Measurements from ENCODE around the gene PITX3. TPM values are rescaled to one million over a fixed set of nuclear protein-coding genes. Genes with fewer than 3 reads are reported as not detected.

PITX3 gene
- total RNA-seq, 1 donor from 2014 or later, result not detected

Other genes with a start within 250 kb of the PITX3 start
- gene ARMH3, start 185.3 kb downstream of the PITX3 start, total RNA-seq, result 21.7 TPM
- 14.2 TPM for gene HPS6, start 176.2 kb downstream of the PITX3 start, total RNA-seq
- 28.9 TPM for gene LDB1, start 121.1 kb downstream of the PITX3 start, total RNA-seq
- gene PPRC1, start 108.5 kb downstream of the PITX3 start, total RNA-seq, result 27.4 TPM
- gene NOLC1, start 89.1 kb downstream of the PITX3 start, total RNA-seq, result 57.5 TPM
- not detected for gene ELOVL3, start 15.2 kb downstream of the PITX3 start, total RNA-seq
- 24.0 TPM for gene GBF1, start 4.0 kb upstream of the PITX3 start, total RNA-seq
- 10.3 TPM for gene NFKB2, start 154.2 kb upstream of the PITX3 start, total RNA-seq
- 2.0 TPM for gene PSD, start 177.3 kb upstream of the PITX3 start, total RNA-seq
- 9.4 TPM for gene FBXL15, start 179.3 kb upstream of the PITX3 start, total RNA-seq
- gene CUEDC2, start 191.1 kb upstream of the PITX3 start, total RNA-seq, result 23.7 TPM
- gene C10orf95, start 210.0 kb upstream of the PITX3 start, total RNA-seq, result 1.6 TPM

Measured in esophagus mucosa (tissue), 1 donor.